ENCODE data around the gene MMAA.
"Not testable (repeated sequence)": the region's sequence is repeated elsewhere in the genome, so short reads cannot be mapped to it uniquely, and the experiment has no call there.

The MMAA gene

GRCh38 chr4:145626623-145626982 is 7.4 kb downstream of the MMAA start:
- no peak for DNase-seq (ENCODE audit: extremely low read depth in 1 of 2, low read depth in 1 of 2)

- DNase-seq (ENCODE audit: extremely low read depth in 1 of 2, low read depth in 1 of 2), result no peak
These were observed 15.9 kb downstream of the MMAA start for GRCh38 chr4:145635117-145635516.

- DNase-seq (ENCODE audit: extremely low read depth in 1 of 2, low read depth in 1 of 2), result no peak
These were observed 16.4 kb downstream of the MMAA start for GRCh38 chr4:145635630-145636029.

- DNase-seq (ENCODE audit: extremely low read depth in 1 of 2, low read depth in 1 of 2), result no peak
These were observed 20.1 kb downstream of the MMAA start for GRCh38 chr4:145639186-145639698.

- DNase-seq (ENCODE audit: extremely low read depth in 1 of 2, low read depth in 1 of 2), result not testable (repeated sequence)
These were observed 21.1 kb downstream of the MMAA start for GRCh38 chr4:145640236-145640635.

GRCh38 chr4:145643295-145643694 is 24.1 kb downstream of the MMAA start:
- DNase-seq (ENCODE audit: extremely low read depth in 1 of 2, low read depth in 1 of 2), result no peak

GRCh38 chr4:145644699-145645098 is 25.5 kb downstream of the MMAA start:
- DNase-seq (ENCODE audit: extremely low read depth in 1 of 2, low read depth in 1 of 2), result no peak

- DNase-seq (ENCODE audit: extremely low read depth in 1 of 2, low read depth in 1 of 2), result no peak
These were observed 37.0 kb downstream of the MMAA start for GRCh38 chr4:145656156-145656555.

- no peak for DNase-seq (ENCODE audit: extremely low read depth in 1 of 2, low read depth in 1 of 2)
These were observed 40.9 kb downstream of the MMAA start for GRCh38 chr4:145660064-145660463.

- DNase-seq (ENCODE audit: extremely low read depth in 1 of 2, low read depth in 1 of 2), result no peak
These were observed 44.0 kb downstream of the MMAA start for GRCh38 chr4:145663194-145663593.

GRCh38 chr4:145665773-145666172 is 46.6 kb downstream of the MMAA start:
- no peak for DNase-seq (ENCODE audit: extremely low read depth in 1 of 2, low read depth in 1 of 2)

- DNase-seq (ENCODE audit: extremely low read depth in 1 of 2, low read depth in 1 of 2), result no peak
These were observed 51.2 kb downstream of the MMAA start for GRCh38 chr4:145670422-145670821.

- DNase-seq (ENCODE audit: extremely low read depth in 1 of 2, low read depth in 1 of 2), result no peak
These were observed 60.3 kb downstream of the MMAA start for GRCh38 chr4:145679520-145679919.

- no peak for DNase-seq (ENCODE audit: extremely low read depth in 1 of 2, low read depth in 1 of 2)
These were observed 60.8 kb downstream of the MMAA start, which contains the start of gene C4orf51 for GRCh38 chr4:145679991-145680455. Gene C4orf51, plus strand, starts transcription at chr4:145680146. Its CDS starts 58 bp downstream, at chr4:145680204.

- no peak for DNase-seq (ENCODE audit: extremely low read depth in 1 of 2, low read depth in 1 of 2)
These were observed 61.7 kb downstream of the MMAA start for GRCh38 chr4:145680902-145681301.

GRCh38 chr4:145681518-145681917 is 62.3 kb downstream of the MMAA start:
- DNase-seq (ENCODE audit: extremely low read depth in 1 of 2, low read depth in 1 of 2), result no peak

- DNase-seq (ENCODE audit: extremely low read depth in 1 of 2, low read depth in 1 of 2), result no peak
These were observed 62.8 kb downstream of the MMAA start for GRCh38 chr4:145681956-145682355.

GRCh38 chr4:145686991-145687390 is 67.8 kb downstream of the MMAA start:
- no peak for DNase-seq (ENCODE audit: extremely low read depth in 1 of 2, low read depth in 1 of 2)

- no peak for DNase-seq (ENCODE audit: extremely low read depth in 1 of 2, low read depth in 1 of 2)
These were observed 71.4 kb downstream of the MMAA start for GRCh38 chr4:145690610-145691009.

- not testable (repeated sequence) for DNase-seq (ENCODE audit: extremely low read depth in 1 of 2, low read depth in 1 of 2)
These were observed 72.2 kb downstream of the MMAA start for GRCh38 chr4:145691416-145691815.

- no peak for DNase-seq (ENCODE audit: extremely low read depth in 1 of 2, low read depth in 1 of 2)
These were observed 75.7 kb downstream of the MMAA start for GRCh38 chr4:145694929-145695328.

- no peak for DNase-seq (ENCODE audit: extremely low read depth in 1 of 2, low read depth in 1 of 2)
These were observed 78.1 kb downstream of the MMAA start for GRCh38 chr4:145697332-145697731.

GRCh38 chr4:145698507-145698906 is 79.3 kb downstream of the MMAA start:
- no peak for DNase-seq (ENCODE audit: extremely low read depth in 1 of 2, low read depth in 1 of 2)

Data from stimulated activated CD8-positive, alpha-beta memory T cell treated with anti-CD3 and anti-CD28 coated beads, Interleukin-7, amount 100 ng/mL, for 48 hours (primary cell).